H1 (cell line): ENCODE measurements around the gene RB1. TPM values are rescaled to one million over a fixed set of nuclear protein-coding genes. Genes with fewer than 3 reads are reported as not detected.

Source experiments
- CHD7 ChIP-seq: fragments of 300-600 bp; sonication (generic); IDR thresholded peaks from 2 replicates; pipeline ENCODE4 v1.7.1; 2012; ENCODE audit warnings: low read length, moderate library complexity, mild to moderate bottlenecking, inconsistent platforms; ENCODE audit not compliant: insufficient replicate concordance
- CTCF ChIP-seq, 3 experiments: IDR thresholded peaks; 1 replicate in 2 of 3; 2 replicates in 1 of 3; pipeline versions ENCODE4 v1.5.1 to v1.6.1; 2011; ENCODE audit warnings: low read length in 3 of 3, mild to moderate bottlenecking in 3 of 3, inconsistent platforms in 2 of 3, low read depth in 1 of 3, moderate library complexity in 1 of 3; ENCODE audit not compliant: insufficient read depth in 1 of 3; ENCODE audit errors: control extremely low read depth in 1 of 3
- MAX ChIP-seq: IDR thresholded peaks from 2 replicates; pipeline ENCODE4 v1.6.1; 2012; ENCODE audit warnings: inconsistent platforms
- POLR2AphosphoS5 ChIP-seq: IDR thresholded peaks from 2 replicates; pipeline ENCODE4 v1.6.1; 2011; ENCODE audit warnings: low read depth, low read length
- SRF ChIP-seq: IDR thresholded peaks from 2 replicates; pipeline ENCODE4 v1.6.1; 2011; ENCODE audit warnings: mild to moderate bottlenecking, low read depth, low read length, moderate library complexity
- polyA plus RNA-seq, 7 experiments: library from polyadenylated mRNA; depleted of rRNA in 3 of 7; stranded (reverse) in 5 of 7; unstranded in 2 of 7; fragments of >200 nt in 5 of 7; fragments of 200-250 nt in 2 of 7; gene quantifications; 1 replicate in 5 of 7; 2 replicates in 1 of 7; 4 replicates in 1 of 7; pipeline versions ENCODE4 v1.2.1 to v1.2.3, GENCODE V29; 2011 to 2013; ENCODE audit warnings: missing spikeins in 2 of 7, mixed read lengths in 2 of 7
- total RNA-seq: library from RNA; stranded (reverse); fragmentation: NEBNext Ultra II Directional; extraction: Animal tissue kit (Norgen Biotek cat#: 25700); gene quantifications from 2 replicates; pipeline ENCODE4 v1.2.1, GENCODE V29; 2021

RB1 gene
- total and polyA plus RNA-seq, 2 of the 8 experiments (the other 6 are each of a cell fraction or from before 2014, with no cell fraction given) = 4.1 to 17.5 TPM

- TF ChIP-seq CHD7 (no peak), MAX (no peak), POLR2AphosphoS5 (no peak), CTCF (IDR thresholded peaks at IDR 0.05; ENCODE audit: control extremely low read depth in 1 of 3, insufficient read depth in 1 of 3, low read depth in 1 of 3, low read length in 3 of 3) (no peak), SRF (no peak)
Measured at GRCh38 chr13:48264058-48264457, 39.5 kb upstream of the RB1 start (continued).
